Activated CD4-positive, alpha-beta memory T cell treated with anti-CD3 and anti-CD28 coated beads for 36 hours (primary cell): ENCODE measurements around the gene GPT2. TPM values are rescaled to one million over a fixed set of nuclear protein-coding genes. Genes with fewer than 3 reads are reported as not detected.
A peak's percentile ranks its signal among the peaks of the same experiment; 100 is the strongest.

ENCODE experiments used
- CTCF ChIA-PET: fragments of 350-600 bp; sonication (Branson Sonifier 250); formaldehyde crosslinking; loops from one replicate; lab custom pipeline; 2021; ENCODE audit warnings: antibody characterized with exemption, inconsistent platforms; lab: Charles Lee
- POLR2A ChIA-PET: fragments of 350-600 bp; sonication (Branson Sonifier 250); formaldehyde crosslinking; loops from one replicate; lab custom pipeline; 2021; ENCODE audit warnings: antibody characterized with exemption; lab: Charles Lee
- DNase-seq: peaks from one replicate; pipeline ENCODE4 v3.0.0-alpha.2; 2020
- H3K27ac Mint-ChIP-seq: one replicate; pipeline ENCODE4 v1.8.0; 2021; ENCODE audit warnings: mixed read lengths
- H3K27me3 Mint-ChIP-seq: one replicate; pipeline ENCODE4 v1.8.0; 2021; ENCODE audit warnings: mixed read lengths
- H3K36me3 Mint-ChIP-seq: one replicate; pipeline ENCODE4 v1.8.0; 2021; ENCODE audit warnings: mixed read lengths
- H3K4me1 Mint-ChIP-seq: one replicate; pipeline ENCODE4 v1.8.0; 2021; ENCODE audit warnings: low read depth, mixed read lengths
- H3K4me3 Mint-ChIP-seq: one replicate; pipeline ENCODE4 v1.8.0; 2021; ENCODE audit warnings: mild to moderate bottlenecking, mixed read lengths
- H3K9me3 Mint-ChIP-seq: one replicate; pipeline ENCODE4 v1.8.0; 2021; ENCODE audit warnings: mixed read lengths
- intact Hi-C: fragments of 100-400 bp; cut with micrococcal nuclease; formaldehyde crosslinking; loops from one replicate; pipeline ENCODE4 v1.15.1; 2023
- total RNA-seq, 2 experiments: library from RNA; stranded (reverse); gene quantifications; one replicate each; pipeline ENCODE4 v1.2.3, GENCODE V29; 2021

The GPT2 gene
- total RNA-seq, 2 experiments from 2014 or later = 20.2 to 23.1 TPM

GRCh38 chr16:46871597-46871996, 12.6 kb upstream of the GPT2 start:
- Mint-ChIP-seq H3K9me3 (no peaks in the 10 kb centered on the region), H3K4me1 (no peaks in the 10 kb centered on the region), H3K36me3 (no peaks in the 10 kb centered on the region), H3K27me3 (peaks cover 2% of the 10 kb centered on the region), H3K27ac (no peak overlapping the region), H3K4me3 (no peak overlapping the region)
- POLR2A ChIA-PET = no interaction called here
- CTCF ChIA-PET = interaction anchor here (0.6 kb wide), 1 partner anchor 26 kb away, joined by 4 read pairs; no protein-coding TSS in a partner anchor
- intact Hi-C loops = no loop called here
- no peak for DNase-seq

GRCh38 chr16:46873201-46873600, 11.0 kb upstream of the GPT2 start:
- Mint-ChIP-seq H3K27me3 (peaks cover 2% of the 10 kb centered on the region), H3K27ac (no peak overlapping the region), H3K4me1 (no peaks in the 10 kb centered on the region), H3K9me3 (no peaks in the 10 kb centered on the region), H3K36me3 (no peaks in the 10 kb centered on the region), H3K4me3 (no peak overlapping the region)
- CTCF ChIA-PET = no interaction called here
- intact Hi-C loops = no loop called here
- POLR2A ChIA-PET = no interaction called here
- no peak for DNase-seq

DNA sequence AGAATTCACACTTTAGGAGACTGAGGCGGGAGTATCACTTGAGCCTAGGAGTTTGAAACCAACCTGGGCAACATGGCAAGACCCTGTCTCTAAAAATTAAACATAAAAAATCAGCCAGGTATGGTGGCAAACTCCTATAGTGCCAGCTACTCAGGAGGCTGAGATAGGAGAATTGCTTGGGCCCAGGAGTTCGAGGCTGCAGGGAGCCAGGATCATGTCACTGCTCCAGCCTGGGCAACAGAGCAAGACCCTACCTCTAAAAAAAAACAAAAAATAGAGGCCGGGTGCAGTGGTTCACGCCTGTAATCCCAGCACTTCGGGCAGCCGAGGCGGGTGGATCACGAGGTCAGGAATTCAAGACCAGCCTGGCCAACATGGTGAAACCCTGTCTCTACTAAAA, 8.9 kb upstream of the GPT2 start:
- ChIA-PET CTCF (no interaction called here), POLR2A (no interaction called here)
- Mint-ChIP-seq H3K4me3 (no peak overlapping the region), H3K4me1 (no peaks in the 10 kb centered on the region), H3K36me3 (no peaks in the 10 kb centered on the region), H3K27ac (no peak overlapping the region), H3K9me3 (no peaks in the 10 kb centered on the region), H3K27me3 (peaks cover 2% of the 10 kb centered on the region)
- intact Hi-C loops = no loop called here
- no peak for DNase-seq

GRCh38 chr16:46882304-46882939, 1.7 kb upstream of the GPT2 start:
- Mint-ChIP-seq H3K4me1 (peaks cover 18% of the 10 kb centered on the region), H3K9me3 (no peaks in the 10 kb centered on the region), H3K27me3 (peaks cover 5% of the 10 kb centered on the region), H3K4me3 (no peak overlapping the region), H3K36me3 (peaks cover 5% of the 10 kb centered on the region), H3K27ac (no peak overlapping the region)
- CTCF ChIA-PET = interaction anchor here (0.8 to 2.0 kb wide), 5 partner anchors 23 to 44 kb away, joined by 3 to 8 read pairs (median 6); no protein-coding TSS in a partner anchor
- intact Hi-C loops = loop anchor here (5.0 kb wide), 2 partner anchors 95 to 580 kb away; partner anchors contain the start of genes ITFG1 and PHKB
- DNase-seq = no peak
- POLR2A ChIA-PET = no interaction called here

DNA sequence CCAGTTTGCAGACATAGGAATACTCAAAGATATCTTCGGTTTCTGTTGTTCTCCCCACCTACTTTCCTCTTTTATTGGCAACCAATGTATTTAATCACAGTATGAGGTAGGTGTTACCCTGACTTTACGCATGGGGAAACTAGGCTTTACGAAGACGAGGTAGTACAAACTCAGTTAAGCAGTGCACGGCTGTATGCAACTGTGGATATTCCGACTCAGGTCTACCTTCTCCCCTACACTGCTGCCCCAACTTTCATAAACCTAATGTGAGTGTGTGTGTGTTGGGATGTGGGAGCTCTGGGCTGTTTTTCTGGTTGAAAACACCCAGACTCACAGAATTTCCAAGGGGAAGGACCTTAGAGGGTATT, 1.2 kb upstream of the GPT2 start:
- H3K27ac Mint-ChIP-seq = peak overlapping the region; percentile 72
- POLR2A ChIA-PET = no interaction called here
- H3K4me3 Mint-ChIP-seq = peak overlapping the region; percentile 73

GRCh38 chr16:46883353-46883689, 841 bp upstream of the GPT2 start:
- ChIA-PET CTCF (interaction anchor here (0.7 to 2.8 kb wide), 12 partner anchors 20 to 258 kb away, joined by 3 to 14 read pairs (median 4); partner anchors contain the start of gene ORC6), POLR2A (interaction anchor here (0.7 to 2.1 kb wide), 6 partner anchors 20 to 194 kb away, joined by 3 to 9 read pairs (median 3); partner anchors contain the start of genes C16orf87, DNAJA2, ORC6 and VPS35)

More for the DNA sequence above, 1.2 kb upstream of the GPT2 start:
- Mint-ChIP-seq H3K9me3 (no peaks in the 10 kb centered on the region), H3K4me1 (peaks cover 18% of the 10 kb centered on the region), H3K27me3 (peaks cover 5% of the 10 kb centered on the region), H3K36me3 (peaks cover 5% of the 10 kb centered on the region)
- intact Hi-C loops = loop anchor here (5.0 kb wide), 2 partner anchors 96 to 579 kb away; partner anchors contain the start of genes ITFG1 and PHKB
- CTCF ChIA-PET = interaction anchor here (0.9 to 2.4 kb wide), 5 partner anchors 23 to 193 kb away, joined by 3 to 8 read pairs (median 6); partner anchors contain the start of gene ORC6
- DNase-seq = no peak

DNA sequence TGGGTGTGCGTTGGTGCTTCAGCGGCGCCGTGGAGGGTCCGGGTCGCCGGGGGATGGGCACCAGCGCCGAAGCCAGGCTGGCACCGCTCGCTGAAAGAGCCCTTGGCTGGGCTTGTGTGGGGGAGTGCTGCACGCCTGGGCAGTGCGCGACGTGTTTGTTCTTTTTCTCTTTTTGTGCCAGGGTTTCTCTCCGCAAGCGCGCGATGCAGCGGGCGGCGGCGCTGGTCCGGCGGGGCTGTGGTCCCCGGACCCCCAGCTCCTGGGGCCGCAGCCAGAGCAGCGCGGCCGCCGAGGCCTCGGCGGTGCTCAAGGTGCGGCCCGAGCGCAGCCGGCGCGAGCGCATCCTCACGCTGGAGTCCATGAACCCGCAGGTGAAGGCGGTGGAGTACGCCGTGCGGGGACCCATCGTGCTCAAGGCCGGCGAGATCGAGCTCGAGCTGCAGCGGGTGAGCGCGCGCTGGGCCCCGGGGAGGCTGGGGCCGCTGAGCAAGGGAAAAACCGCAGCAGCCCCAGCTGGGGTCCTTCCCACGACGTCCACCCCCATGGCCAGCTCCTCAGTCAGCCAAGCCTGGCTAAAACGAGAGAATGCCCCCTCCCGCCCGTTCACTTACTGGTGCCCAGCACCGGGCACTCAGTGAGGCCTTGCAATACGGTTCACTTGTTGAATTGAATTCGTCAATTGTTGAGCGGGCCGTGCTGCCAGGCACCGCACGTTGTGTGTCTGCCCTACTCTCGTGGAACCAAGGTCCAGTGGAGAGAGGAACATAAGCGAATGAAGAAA, 541 bp downstream of the GPT2 start:
- peaks cover 18% of the 10 kb centered on the region for H3K4me1 Mint-ChIP-seq
- DNase-seq = peak; percentile 31
- no peaks in the 10 kb centered on the region for H3K9me3 Mint-ChIP-seq
- intact Hi-C loops = loop anchor here (1.0 to 5.0 kb wide), 5 partner anchors 22 to 578 kb away; partner anchors contain the start of genes C16orf87, ITFG1, ORC6 and PHKB
- H3K27me3 Mint-ChIP-seq = peaks cover 2% of the 10 kb centered on the region
- ChIA-PET POLR2A (interaction anchor here (0.9 to 2.1 kb wide), 4 partner anchors 22 to 195 kb away, joined by 3 to 9 read pairs (median 4); partner anchors contain the start of genes DNAJA2, ORC6 and VPS35), CTCF (interaction anchor here (0.9 to 2.8 kb wide), 7 partner anchors 23 to 195 kb away, joined by 4 to 14 read pairs (median 8); partner anchors contain the start of genes DNAJA2 and ORC6)
- peak overlapping the region; percentile 73 for H3K4me3 Mint-ChIP-seq
- H3K27ac Mint-ChIP-seq = no peak overlapping the region
- H3K36me3 Mint-ChIP-seq = peaks cover 5% of the 10 kb centered on the region

More at GRCh38 chr16:46883353-46883689, 841 bp upstream of the GPT2 start:
- intact Hi-C loops = loop anchor here (5.0 kb wide), 2 partner anchors 96 to 579 kb away; partner anchors contain the start of genes ITFG1 and PHKB
- Mint-ChIP-seq H3K27ac (peak overlapping the region; percentile 72), H3K27me3 (peaks cover 5% of the 10 kb centered on the region), H3K4me1 (peaks cover 18% of the 10 kb centered on the region), H3K36me3 (peaks cover 5% of the 10 kb centered on the region), H3K9me3 (no peaks in the 10 kb centered on the region), H3K4me3 (peak overlapping the region; percentile 73)
- DNase-seq = no peak

- Mint-ChIP-seq H3K9me3 (no peaks in the 10 kb centered on the region), H3K4me1 (peaks cover 18% of the 10 kb centered on the region), H3K27ac (no peak overlapping the region), H3K4me3 (peak overlapping the region; percentile 56), H3K36me3 (peaks cover 7% of the 10 kb centered on the region), H3K27me3 (peaks cover 2% of the 10 kb centered on the region)
- ChIA-PET CTCF (interaction anchor here (1.0 to 2.8 kb wide), 3 partner anchors 22 to 85 kb away, joined by 3 to 14 read pairs (median 7); no protein-coding TSS in a partner anchor), POLR2A (interaction anchor here (0.6 to 0.8 kb wide), 3 partner anchors 8 to 211 kb away, joined by 3 read pairs; partner anchors contain the start of gene C16orf87)
- intact Hi-C loops = no loop called here
- DNase-seq = no peak
Measured at GRCh38 chr16:46885960-46886763, 2.0 kb downstream of the GPT2 start.

DNA sequence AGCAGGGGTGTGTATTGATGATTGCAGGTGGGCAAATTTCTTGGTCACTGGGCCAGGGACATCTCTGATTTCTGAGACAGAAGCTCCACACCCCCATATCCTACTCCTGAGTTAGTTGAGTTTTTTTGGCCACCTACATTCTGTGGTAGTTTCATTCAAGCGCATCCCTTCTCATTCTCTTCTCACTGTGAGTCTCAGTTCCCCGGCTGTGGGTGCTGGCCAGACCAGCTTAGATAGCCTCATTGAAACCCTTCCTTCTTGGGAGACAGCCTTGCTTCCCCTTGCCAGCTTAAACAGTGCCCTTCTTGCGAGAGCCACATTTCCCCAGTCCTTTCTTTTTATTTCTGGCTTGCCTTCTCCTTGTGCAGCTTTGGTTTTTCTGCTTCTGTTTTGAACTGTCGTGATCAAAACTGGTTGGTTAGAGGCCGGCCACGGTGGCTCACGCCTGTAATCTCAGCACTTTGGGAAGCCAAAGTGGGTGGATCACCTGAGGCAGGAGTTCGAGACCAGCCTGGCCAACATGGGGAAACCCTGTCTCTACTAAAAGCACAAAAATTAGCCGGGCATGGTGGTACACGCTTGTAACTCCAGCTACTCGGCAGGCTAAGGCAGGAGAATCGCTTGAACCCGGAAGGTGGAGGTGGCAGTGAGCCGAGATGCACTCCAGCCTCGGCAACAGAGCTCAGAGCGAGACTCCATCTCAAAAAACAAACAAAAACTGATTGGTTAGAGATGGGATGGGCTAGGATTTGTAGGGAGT, 2.8 kb downstream of the GPT2 start:
- Mint-ChIP-seq H3K9me3 (no peaks in the 10 kb centered on the region), H3K4me1 (peaks cover 18% of the 10 kb centered on the region), H3K36me3 (peaks cover 7% of the 10 kb centered on the region), H3K27ac (no peak overlapping the region), H3K27me3 (peaks cover 2% of the 10 kb centered on the region), H3K4me3 (no peak overlapping the region)
- POLR2A ChIA-PET = no interaction called here
- no peak for DNase-seq
- CTCF ChIA-PET = interaction anchor here (0.6 kb wide), 1 partner anchor 29 kb away, joined by 3 read pairs; no protein-coding TSS in a partner anchor
- intact Hi-C loops = no loop called here

- ChIA-PET POLR2A (no interaction called here), CTCF (no interaction called here)
- Mint-ChIP-seq H3K4me3 (no peak overlapping the region), H3K4me1 (peaks cover 15% of the 10 kb centered on the region), H3K27me3 (peaks cover under 1% of the 10 kb centered on the region), H3K9me3 (no peaks in the 10 kb centered on the region), H3K27ac (no peak overlapping the region), H3K36me3 (peaks cover 7% of the 10 kb centered on the region)
- intact Hi-C loops = no loop called here
- no peak for DNase-seq
Measured at GRCh38 chr16:46887524-46887854, 3.3 kb downstream of the GPT2 start.
